Measurements from ENCODE around the gene IL34. TPM values are rescaled to one million over a fixed set of nuclear protein-coding genes. Genes with fewer than 3 reads are reported as not detected.
"Not testable (repeated sequence)": the region's sequence is repeated elsewhere in the genome, so short reads cannot be mapped to it uniquely, and the experiment has no call there.

IL34 gene
- total RNA-seq, 1 donor from 2014 or later: 0.86 TPM

DNA sequence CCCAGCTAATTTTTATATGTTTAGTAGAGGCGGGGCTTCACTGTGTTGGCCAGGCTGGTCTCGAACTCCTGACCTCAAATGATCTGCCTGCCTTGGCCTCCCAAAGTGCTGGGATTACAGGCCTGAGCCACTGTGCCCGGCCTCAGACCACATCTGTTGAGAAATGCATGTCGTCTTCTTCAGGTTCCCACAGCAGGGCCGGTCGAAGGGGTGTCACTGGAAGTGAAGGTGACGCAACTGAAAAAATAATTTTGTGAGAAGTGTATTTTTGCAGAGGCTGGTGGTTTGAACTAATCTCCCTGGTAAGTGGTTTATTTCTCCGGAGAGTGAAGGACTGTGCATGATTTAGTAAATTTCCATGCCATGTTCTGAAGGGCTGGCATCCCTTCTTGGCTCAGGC is 33.4 kb upstream of the IL34 start:
- DNase-seq (ENCODE audit: low read depth): no peak
- TF ChIP-seq CTCF (conservative IDR thresholded peaks at IDR 0.05; ENCODE audit: low read depth, low read length): no peak
- no peak overlapping the region for H3K4me3 ChIP-seq (ENCODE audit: low read depth, low read length)

- DNase-seq (ENCODE audit: low read depth): no peak
- H3K4me3 ChIP-seq (ENCODE audit: low read depth, low read length): no peak overlapping the region
- no peak for TF ChIP-seq CTCF (conservative IDR thresholded peaks at IDR 0.05; ENCODE audit: low read depth, low read length)
Measured at GRCh38 chr16:70614208-70614951, 32.0 kb upstream of the IL34 start.

DNA sequence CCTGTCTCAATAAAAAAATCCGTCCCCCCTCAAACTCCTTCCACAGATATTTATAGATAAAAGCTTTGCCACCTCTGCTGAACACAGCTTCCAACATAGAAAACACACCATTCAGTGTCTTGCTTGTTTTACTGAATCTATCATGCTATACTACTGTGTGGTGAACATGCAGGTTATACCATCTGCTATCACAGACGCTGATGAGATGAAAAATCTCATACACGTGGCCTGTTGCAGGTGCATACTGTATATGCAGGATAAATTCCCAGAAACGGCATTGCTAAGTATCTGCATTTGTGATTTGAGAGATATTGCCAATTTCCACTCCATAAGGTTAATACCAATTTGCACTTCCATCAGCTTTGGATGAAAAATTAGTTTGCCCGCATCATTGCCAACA is 30.4 kb upstream of the IL34 start:
- no peak overlapping the region for H3K4me3 ChIP-seq (ENCODE audit: low read depth, low read length)
- no peak for TF ChIP-seq CTCF (conservative IDR thresholded peaks at IDR 0.05; ENCODE audit: low read depth, low read length)
- DNase-seq (ENCODE audit: low read depth): no peak

- H3K4me3 ChIP-seq (ENCODE audit: low read depth, low read length): not testable (repeated sequence)
Measured at GRCh38 chr16:70621864-70622263, 24.5 kb upstream of the IL34 start.

DNA sequence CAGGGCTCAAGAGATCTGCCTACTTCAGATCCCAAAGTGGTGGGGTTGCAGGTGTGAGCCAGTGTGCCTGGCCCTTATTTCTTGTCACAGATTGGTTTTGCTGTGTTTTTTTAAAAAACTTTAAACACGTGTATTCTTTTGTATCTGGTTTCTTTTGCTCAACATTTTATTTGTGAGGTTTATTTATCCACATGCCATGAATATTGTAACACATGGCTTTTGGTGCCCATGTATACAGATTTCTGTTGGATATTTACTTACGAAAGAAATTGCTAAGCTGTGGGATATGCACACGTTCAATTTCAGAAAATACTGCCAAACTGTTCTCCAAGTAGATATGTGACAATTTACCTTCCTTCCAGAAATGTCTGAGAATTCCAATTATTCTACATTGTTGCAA is 18.7 kb upstream of the IL34 start:
- DNase-seq (ENCODE audit: low read depth): no peak
- TF ChIP-seq CTCF (conservative IDR thresholded peaks at IDR 0.05; ENCODE audit: low read depth, low read length): no peak
- H3K4me3 ChIP-seq (ENCODE audit: low read depth, low read length): no peak overlapping the region

More at GRCh38 chr16:70621864-70622263, 24.5 kb upstream of the IL34 start:
- not testable (repeated sequence) for DNase-seq (ENCODE audit: low read depth)

DNA sequence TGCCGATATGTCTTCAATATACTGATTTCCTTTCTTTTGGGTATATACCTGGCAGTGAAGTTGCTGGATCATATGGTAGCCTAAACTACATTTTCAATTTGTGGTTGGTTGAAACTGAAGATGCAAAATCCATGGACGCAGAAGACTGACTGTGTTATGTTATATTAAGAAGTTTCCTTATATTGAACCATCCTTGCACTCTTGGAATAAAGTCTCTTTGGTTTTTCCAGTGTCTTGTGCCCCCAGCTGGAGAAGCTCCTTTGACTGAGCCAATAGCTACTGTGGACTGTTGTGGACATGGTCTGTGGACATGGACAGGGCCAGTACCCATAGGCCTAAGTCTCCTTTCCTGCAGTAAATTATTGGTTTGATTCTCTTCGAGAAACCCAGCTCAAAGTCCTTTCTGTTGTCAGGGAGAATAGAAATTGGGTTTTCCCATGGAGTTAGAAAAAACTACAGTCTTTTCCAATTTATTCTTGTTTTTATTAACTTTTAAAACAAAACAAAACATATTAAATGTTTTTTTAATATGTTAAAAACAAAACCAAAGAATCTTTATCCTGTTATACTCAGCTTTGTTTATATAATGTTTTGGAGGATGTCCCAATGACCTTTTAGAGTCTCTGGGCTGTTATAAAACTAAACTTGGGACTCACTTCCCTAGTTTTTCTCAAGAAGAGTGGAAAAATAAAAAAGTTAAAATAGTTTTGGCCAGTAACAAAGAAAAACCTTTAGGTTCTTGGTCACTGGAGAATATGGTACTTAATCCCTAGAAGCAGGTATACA is 15.2 kb upstream of the IL34 start:
- TF ChIP-seq CTCF (conservative IDR thresholded peaks at IDR 0.05; ENCODE audit: low read depth, low read length): no peak
- DNase-seq (ENCODE audit: low read depth): no peak

GRCh38 chr16:70632273-70632672 is 14.1 kb upstream of the IL34 start:
- TF ChIP-seq CTCF (conservative IDR thresholded peaks at IDR 0.05; ENCODE audit: low read depth, low read length): no peak
- DNase-seq (ENCODE audit: low read depth): no peak
- no peak overlapping the region for H3K4me3 ChIP-seq (ENCODE audit: low read depth, low read length)

More for the DNA sequence above, 15.2 kb upstream of the IL34 start:
- no peak overlapping the region for H3K4me3 ChIP-seq (ENCODE audit: low read depth, low read length)

- H3K4me3 ChIP-seq (ENCODE audit: low read depth, low read length); DNase-seq (ENCODE audit: low read depth): not testable (repeated sequence)
Measured at GRCh38 chr16:70633617-70634016, 12.7 kb upstream of the IL34 start.
